Right ventricle myocardium superior (tissue), 1 donor: ENCODE data around the gene ST6GALNAC3. TPM values are rescaled to one million over a fixed set of nuclear protein-coding genes. Genes with fewer than 3 reads are reported as not detected.
"Not testable (repeated sequence)": the region's sequence is repeated elsewhere in the genome, so short reads cannot be mapped to it uniquely, and the experiment has no call there.

Experiments used
- ATAC-seq: fragments of 200-7000 bp; cut with Tn5 transposase; one replicate; pipeline ENCODE4 v1.9.1; 2020; ENCODE audit warnings: mild to moderate bottlenecking; ENCODE audit not compliant: poor library complexity
- DNase-seq: peaks from one replicate; pipeline ENCODE4 v3.0.0-alpha.2; 2020
- intact Hi-C: fragments of 100-400 bp; cut with DNase I; formaldehyde crosslinking; loops from one replicate; pipeline ENCODE4 v1.11.2; 2022
- total RNA-seq: library from RNA; stranded (reverse); fragmentation: NEBNext Ultra II Directional; extraction: Animal tissue kit (Norgen Biotek cat#: 25700); gene quantifications from one replicate; pipeline ENCODE4 v1.2.1, GENCODE V29; 2021
- donor health status: DM: no; HTN: yes; CAD: no; lungs with severe emphysema.

Gene ST6GALNAC3
- total RNA-seq, 1 donor from 2014 or later, result 4.5 TPM

- intact Hi-C loops, result no loop called here
- ATAC-seq (no peak), DNase-seq (no peak)
Observed at GRCh38 chr1:76601465-76601864, 526.9 kb downstream of the ST6GALNAC3 start.

- ATAC-seq (no peak), DNase-seq (no peak)
- intact Hi-C loops, result no loop called here
Observed at GRCh38 chr1:76607717-76608116, 533.2 kb downstream of the ST6GALNAC3 start.

GRCh38 chr1:76611770-76612445 is 537.4 kb downstream of the ST6GALNAC3 start:
- ATAC-seq, result no peak
- intact Hi-C loops, result no loop called here

GRCh38 chr1:76613886-76614285 is 539.3 kb downstream of the ST6GALNAC3 start:
- DNase-seq (no peak), ATAC-seq (no peak)
- intact Hi-C loops, result no loop called here

More at GRCh38 chr1:76611770-76612445, 537.4 kb downstream of the ST6GALNAC3 start:
- DNase-seq, result no peak

GRCh38 chr1:76615253-76616035 is 540.9 kb downstream of the ST6GALNAC3 start:
- DNase-seq (no peak), ATAC-seq (no peak)
- intact Hi-C loops, result no loop called here

GRCh38 chr1:76620371-76620770 is 545.8 kb downstream of the ST6GALNAC3 start:
- intact Hi-C loops, result no loop called here
- ATAC-seq, result no peak
- no peak for DNase-seq

- intact Hi-C loops, result no loop called here
- no peak for ATAC-seq
- no peak for DNase-seq
Observed at GRCh38 chr1:76622774-76623528, 548.4 kb downstream of the ST6GALNAC3 start.

- intact Hi-C loops, result no loop called here
- ATAC-seq, result no peak
- DNase-seq, result no peak
Observed at GRCh38 chr1:76625886-76626678, 551.5 kb downstream of the ST6GALNAC3 start.

- ATAC-seq (no peak), DNase-seq (no peak)
- intact Hi-C loops, result no loop called here
Observed at GRCh38 chr1:76627498-76627897, 553.0 kb downstream of the ST6GALNAC3 start.

GRCh38 chr1:76627901-76628300 is 553.4 kb downstream of the ST6GALNAC3 start:
- intact Hi-C loops, result no loop called here
- ATAC-seq, result no peak
- no peak for DNase-seq

- intact Hi-C loops, result no loop called here
- no peak for ATAC-seq
- no peak for DNase-seq
Observed at GRCh38 chr1:76632136-76632535, 557.6 kb downstream of the ST6GALNAC3 start.

GRCh38 chr1:76635784-76636183 is 561.2 kb downstream of the ST6GALNAC3 start:
- ATAC-seq (no peak), DNase-seq (no peak)
- intact Hi-C loops, result no loop called here

- ATAC-seq (no peak), DNase-seq (no peak)
- intact Hi-C loops, result no loop called here
Observed at GRCh38 chr1:76639181-76639580, 564.6 kb downstream of the ST6GALNAC3 start.

GRCh38 chr1:76640092-76640491 is 565.5 kb downstream of the ST6GALNAC3 start:
- intact Hi-C loops, result no loop called here
- DNase-seq, result no peak
- ATAC-seq, result no peak

- intact Hi-C loops, result no loop called here
- DNase-seq (no peak), ATAC-seq (no peak)
Observed at GRCh38 chr1:76640723-76641122, 566.2 kb downstream of the ST6GALNAC3 start.

GRCh38 chr1:76644139-76644538 is 569.6 kb downstream of the ST6GALNAC3 start:
- ATAC-seq (no peak), DNase-seq (no peak)
- intact Hi-C loops, result no loop called here

- ATAC-seq, DNase-seq, intact Hi-C loops: not testable (repeated sequence)
Observed at GRCh38 chr1:76652860-76653259, 578.3 kb downstream of the ST6GALNAC3 start.

- no peak for ATAC-seq
- DNase-seq, result no peak
- intact Hi-C loops, result no loop called here
Observed at GRCh38 chr1:76657623-76658022, 583.1 kb downstream of the ST6GALNAC3 start.
